Kidney tubule cell (primary cell): ENCODE results near the gene CEBPB.
A peak's percentile ranks its signal among the peaks of the same experiment; 100 is the strongest.
"Not testable (repeated sequence)": the region's sequence is repeated elsewhere in the genome, so short reads cannot be mapped to it uniquely, and the experiment has no call there.

Experiments
- DNase-seq: peaks from one replicate; pipeline ENCODE4 v3.0.0-alpha.2; 2018; ENCODE audit warnings: low spot score

Gene CEBPB

DNA sequence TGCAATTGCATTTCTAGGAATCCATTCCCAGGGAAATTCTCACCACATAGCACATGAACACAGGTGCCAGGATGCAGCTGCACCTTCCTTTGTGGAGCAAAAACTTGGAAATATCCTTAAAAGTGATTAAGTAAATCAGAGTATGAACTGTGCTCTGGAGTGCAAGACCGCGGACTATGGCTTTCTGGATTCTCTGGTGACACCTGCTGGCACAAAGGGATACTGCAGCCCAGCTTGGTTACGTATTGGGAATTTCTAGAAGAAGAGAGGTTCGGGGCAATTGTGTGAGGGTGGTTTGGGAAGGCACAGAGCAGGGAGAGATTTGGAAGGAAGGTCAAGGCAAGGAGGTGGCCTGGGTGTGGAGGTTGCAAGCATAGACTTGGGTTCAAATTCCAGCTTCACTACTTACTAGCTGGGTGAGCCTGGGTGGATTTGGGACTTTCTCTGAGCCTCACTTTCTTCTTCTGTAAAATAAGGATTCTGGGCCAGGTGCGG is 21.3 kb upstream of the CEBPB start:
- DNase-seq = peak; percentile 76

- DNase-seq = no peak
Measured at GRCh38 chr20:50170549-50171220, 19.9 kb upstream of the CEBPB start.

GRCh38 chr20:50172347-50173013 is 18.1 kb upstream of the CEBPB start:
- DNase-seq = peak; percentile 85

- no peak for DNase-seq
Measured at GRCh38 chr20:50174456-50174855, 16.2 kb upstream of the CEBPB start.

DNA sequence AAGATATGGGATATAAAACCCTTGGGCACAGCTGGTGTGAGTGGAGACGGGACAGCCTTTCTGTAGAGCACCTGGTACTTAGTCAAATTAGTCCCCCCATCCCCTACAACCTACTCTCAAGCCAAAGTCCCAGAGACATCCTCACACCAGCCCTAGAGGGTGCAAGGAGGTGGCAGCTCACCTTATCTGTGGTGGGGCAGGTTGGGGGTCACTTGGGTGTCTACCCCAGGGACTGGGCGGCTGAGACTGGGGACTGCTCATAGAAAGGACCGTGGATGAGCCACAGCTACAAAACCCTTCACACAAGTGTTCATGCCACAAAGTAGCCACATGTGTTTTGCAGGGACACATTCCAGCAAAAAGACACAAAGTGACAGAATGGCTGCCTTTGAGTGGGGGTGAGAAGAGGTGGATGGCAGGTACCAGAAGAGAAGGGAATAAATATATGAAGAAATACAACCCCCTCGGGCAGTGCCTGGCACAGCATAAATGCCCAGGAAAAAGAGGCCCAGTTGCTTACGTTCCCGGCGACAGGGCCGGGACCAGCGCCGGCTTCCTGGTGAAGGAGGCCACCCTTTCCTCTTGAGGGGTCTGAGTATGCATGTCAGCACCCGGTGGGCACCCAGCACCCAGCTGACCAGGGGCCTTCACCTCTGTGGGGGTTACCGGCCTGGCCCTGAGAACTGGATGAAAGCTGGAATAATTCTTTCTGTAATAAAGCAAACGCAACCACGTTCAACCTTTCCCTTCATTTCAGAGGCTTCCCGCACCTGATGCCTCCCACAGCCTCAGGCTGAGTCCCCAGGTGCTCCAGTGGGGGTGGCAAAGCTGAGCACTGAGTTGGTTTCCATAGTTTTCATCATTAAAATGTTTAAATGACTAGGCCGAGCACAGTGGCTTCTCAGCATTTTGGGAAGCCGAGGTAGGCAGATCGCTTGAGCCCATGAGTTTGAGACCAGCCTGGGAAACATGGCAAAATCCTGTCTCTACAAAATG is 14.4 kb upstream of the CEBPB start:
- DNase-seq = no peak

DNA sequence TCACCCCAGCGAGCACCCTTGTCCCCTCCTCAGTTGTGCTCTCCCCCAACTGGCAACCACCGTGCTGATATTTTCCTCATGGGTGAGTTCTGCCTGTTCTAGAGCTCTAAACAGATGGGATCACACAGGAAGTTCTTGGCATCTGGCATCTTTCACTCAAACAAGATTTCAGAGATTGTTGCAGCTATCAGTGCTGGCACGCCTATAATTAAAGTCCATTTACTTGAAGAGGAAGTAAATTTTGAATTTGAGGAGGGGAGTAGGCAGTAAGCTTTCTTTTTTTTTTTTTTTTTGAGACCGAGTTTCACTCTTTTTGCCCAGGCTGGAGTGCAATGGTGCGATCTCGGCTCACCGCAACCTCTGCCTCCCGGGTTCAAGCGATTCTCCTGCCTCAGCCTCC is 12.0 kb upstream of the CEBPB start:
- not testable (repeated sequence) for DNase-seq

DNA sequence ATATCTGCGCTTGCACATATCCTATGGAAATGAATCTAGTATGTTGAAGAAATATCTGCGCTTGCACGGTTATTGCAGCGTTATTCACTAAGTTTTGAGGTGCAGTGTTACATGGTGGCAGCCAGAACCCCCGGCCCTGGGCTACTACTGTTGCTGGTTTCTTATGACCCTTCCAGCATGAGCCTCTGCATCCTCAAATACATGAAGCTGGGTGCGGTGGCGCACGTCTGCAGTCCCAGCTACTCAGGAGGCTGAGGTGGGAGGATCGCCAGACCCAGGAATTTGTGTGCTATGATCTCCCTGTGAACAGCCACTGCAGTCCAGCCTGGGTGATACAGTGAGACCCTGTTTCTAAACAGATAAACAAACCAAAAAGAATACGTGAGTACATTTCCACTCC is 9.3 kb upstream of the CEBPB start:
- no peak for DNase-seq

DNA sequence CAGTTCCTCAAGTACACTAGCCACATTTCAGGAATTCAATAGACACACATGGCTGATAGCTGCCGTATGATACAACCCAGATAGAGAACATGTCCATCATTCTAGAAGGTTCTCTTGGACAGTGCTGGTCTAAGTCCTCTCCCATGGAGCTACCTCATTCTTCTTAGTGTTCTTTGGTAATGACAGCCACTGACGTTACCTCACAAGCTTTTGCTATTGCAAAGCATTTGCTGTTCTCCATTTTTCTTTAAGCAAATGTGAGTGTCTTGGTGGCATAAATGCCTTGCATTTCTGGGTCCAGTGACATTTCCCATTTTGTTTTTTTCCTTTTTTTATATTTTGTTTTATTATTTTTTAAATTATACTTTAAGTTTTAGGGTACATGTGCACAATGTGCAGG is 8.3 kb upstream of the CEBPB start:
- no peak for DNase-seq

GRCh38 chr20:50185426-50185825 is 5.2 kb upstream of the CEBPB start:
- no peak for DNase-seq

DNA sequence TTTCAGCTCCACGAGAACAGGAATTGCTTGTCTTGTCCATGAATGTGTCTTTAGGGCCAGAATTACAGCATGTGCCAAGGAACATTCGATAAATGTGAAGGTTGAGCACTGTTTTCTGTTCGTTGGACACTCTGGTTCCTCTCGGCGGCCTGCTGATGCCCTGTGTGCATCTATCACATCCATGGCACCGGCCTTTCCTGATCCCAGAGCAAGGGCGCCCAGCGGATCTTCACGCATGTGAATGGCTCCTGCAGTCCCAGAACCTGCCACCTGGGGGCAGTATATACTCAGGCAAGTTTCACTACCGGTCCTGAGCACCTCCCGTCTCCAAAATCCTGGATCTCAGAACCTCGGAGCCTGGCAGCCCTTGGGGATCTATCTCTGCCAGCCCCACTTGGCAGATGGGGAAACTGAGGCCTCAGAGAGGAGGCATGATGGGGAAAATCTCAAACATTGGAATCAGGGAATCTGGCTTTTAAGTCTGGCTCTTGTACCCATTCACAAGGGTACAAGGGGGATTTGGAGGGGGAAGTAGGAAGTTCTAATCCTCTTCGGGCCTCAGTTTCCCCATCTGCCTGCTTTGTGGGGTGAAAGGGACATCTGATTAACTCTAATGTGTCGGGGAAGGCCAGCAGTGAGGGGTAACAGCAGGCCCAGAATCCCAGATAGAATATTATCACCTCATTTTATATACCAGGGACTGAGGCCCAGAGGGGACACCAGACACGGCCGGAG is 4.3 kb upstream of the CEBPB start:
- DNase-seq = peak; percentile 82

GRCh38 chr20:50186987-50187402 is 3.6 kb upstream of the CEBPB start:
- no peak for DNase-seq

DNA sequence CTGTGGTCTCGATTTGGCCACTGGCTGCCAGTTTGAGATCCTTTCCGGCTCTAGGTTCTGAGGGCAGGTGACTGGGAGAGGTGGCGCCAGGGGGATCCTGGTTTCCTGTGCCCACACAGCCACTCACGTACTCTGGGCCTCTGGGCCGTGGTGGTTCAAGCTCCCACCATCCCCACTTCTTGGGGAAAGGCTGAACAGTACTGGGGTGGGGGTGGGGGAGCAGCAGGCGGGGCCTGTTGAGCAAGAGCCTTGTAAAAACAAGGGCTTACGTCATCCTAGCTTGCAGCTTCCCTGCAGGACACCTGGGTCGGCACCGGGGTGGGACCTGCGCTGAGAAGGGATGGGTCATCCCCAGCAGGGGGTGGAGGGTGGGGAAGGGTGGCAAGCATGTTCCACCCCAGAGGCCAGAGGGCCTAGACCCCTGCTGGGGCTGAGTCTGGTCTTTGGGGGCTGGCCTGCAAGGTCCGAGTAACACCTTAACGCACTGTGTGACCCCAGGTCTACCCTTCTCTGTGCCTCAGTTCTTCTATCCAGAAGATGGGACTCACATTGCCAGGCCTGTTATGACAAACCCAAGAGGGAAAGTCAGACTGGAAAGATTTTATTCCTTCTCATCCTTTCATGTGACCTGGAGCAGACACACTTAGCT is 3.1 kb upstream of the CEBPB start:
- DNase-seq = no peak

DNA sequence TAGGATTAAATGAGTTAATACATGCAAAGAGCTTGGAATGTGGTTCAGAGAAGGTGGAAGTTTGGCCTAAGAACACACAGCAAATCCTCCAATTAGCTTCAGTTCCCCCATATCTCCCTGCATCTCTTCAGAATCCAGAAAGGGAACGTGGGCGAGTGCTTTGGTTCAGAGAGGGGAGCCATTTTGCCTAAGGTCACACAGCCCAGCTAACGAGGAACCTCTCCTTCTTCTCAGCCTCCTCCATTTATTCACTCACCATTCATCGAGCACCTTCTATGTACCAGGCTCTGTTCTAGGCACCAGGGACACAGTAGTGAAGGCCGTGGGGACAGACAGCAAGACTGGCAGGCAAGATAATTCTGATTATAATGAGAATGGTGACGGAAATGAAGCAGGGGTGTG is 2.3 kb upstream of the CEBPB start:
- DNase-seq = no peak

GRCh38 chr20:50188879-50189680 is 1.6 kb upstream of the CEBPB start:
- DNase-seq = no peak

DNA sequence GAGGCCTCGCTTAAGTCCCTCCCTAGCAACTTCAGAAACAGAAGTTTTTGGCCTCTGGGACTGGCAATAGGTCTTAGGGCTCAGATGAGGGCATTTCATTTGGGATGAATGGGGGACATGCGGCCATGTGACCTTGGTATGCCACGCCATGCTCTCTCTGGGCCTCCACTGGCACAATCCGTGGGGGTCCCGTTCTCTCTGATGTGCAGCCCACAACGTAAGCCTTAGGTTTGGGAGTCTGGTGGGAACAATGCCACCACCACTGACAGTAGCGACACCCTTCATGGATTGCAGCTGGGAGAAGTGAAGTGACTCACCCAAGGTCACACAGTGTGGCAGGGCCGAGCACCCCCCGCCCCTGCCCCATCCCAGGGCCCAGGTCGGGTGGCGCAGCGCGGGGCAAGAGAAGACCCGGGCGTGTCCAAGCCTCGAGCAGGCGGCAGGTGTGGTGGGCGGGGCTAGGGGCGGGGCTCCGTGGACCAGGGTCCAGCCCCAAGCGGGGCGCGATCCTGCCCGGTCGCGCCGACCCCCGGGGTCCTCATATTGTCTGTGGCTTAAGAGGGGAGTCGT is 864 bp upstream of the CEBPB start:
- no peak for DNase-seq

DNA sequence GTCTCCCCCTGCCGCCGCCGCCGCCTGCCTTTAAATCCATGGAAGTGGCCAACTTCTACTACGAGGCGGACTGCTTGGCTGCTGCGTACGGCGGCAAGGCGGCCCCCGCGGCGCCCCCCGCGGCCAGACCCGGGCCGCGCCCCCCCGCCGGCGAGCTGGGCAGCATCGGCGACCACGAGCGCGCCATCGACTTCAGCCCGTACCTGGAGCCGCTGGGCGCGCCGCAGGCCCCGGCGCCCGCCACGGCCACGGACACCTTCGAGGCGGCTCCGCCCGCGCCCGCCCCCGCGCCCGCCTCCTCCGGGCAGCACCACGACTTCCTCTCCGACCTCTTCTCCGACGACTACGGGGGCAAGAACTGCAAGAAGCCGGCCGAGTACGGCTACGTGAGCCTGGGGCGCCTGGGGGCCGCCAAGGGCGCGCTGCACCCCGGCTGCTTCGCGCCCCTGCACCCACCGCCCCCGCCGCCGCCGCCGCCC is 474 bp downstream of the CEBPB start:
- DNase-seq = peak; percentile 74

DNA sequence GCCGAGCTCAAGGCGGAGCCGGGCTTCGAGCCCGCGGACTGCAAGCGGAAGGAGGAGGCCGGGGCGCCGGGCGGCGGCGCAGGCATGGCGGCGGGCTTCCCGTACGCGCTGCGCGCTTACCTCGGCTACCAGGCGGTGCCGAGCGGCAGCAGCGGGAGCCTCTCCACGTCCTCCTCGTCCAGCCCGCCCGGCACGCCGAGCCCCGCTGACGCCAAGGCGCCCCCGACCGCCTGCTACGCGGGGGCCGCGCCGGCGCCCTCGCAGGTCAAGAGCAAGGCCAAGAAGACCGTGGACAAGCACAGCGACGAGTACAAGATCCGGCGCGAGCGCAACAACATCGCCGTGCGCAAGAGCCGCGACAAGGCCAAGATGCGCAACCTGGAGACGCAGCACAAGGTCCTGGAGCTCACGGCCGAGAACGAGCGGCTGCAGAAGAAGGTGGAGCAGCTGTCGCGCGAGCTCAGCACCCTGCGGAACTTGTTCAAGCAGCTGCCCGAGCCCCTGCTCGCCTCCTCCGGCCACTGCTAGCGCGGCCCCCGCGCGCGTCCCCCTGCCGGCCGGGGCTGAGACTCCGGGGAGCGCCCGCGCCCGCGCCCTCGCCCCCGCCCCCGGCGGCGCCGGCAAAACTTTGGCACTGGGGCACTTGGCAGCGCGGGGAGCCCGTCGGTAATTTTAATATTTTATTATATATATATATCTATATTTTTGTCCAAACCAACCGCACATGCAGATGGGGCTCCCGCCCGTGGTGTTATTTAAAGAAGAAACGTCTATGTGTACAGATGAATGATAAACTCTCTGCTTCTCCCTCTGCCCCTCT is 1.1 kb downstream of the CEBPB start:
- peak; percentile 58 for DNase-seq

- peak; percentile 89 for DNase-seq
Measured at GRCh38 chr20:50192364-50193198, 2.0 kb downstream of the CEBPB start.
